Lower leg skin (tissue), 3 donors: ENCODE measurements around the gene BAD.

Experiments used
- CTCF ChIP-seq, 3 donors: fragments of 450-650 bp; IDR thresholded peaks; one replicate each; pipeline ENCODE4 v1.5.1; 2016; ENCODE audit warnings: antibody characterized with exemption in 3 of 3, mild to moderate bottlenecking in 3 of 3, moderate library complexity in 2 of 3
- POLR2A ChIP-seq, 2 donors: fragments of 450-650 bp; IDR thresholded peaks; one replicate each; pipeline ENCODE4 v1.6.1; 2016 to 2017; ENCODE audit warnings: antibody characterized with exemption in 2 of 2, mild to moderate bottlenecking in 1 of 2, moderate library complexity in 1 of 2

GRCh38 chr11:64320556-64320955 is 36.1 kb upstream of the BAD start:
- TF ChIP-seq POLR2A (IDR thresholded peaks at IDR 0.05) (no peak), CTCF (IDR thresholded peaks at IDR 0.05) (no peak)
